CD4-positive, alpha-beta T cell treated with Interleukin-4 for 1 hour (primary cell): ENCODE measurements around the gene TMEM179.
A peak's percentile ranks its signal among the peaks of the same experiment; 100 is the strongest.
"Not testable (repeated sequence)": the region's sequence is repeated elsewhere in the genome, so short reads cannot be mapped to it uniquely, and the experiment has no call there.

Experiments used
- DNase-seq, 2 donors: peaks; one replicate each; pipeline ENCODE4 v3.0.0-alpha.2; 2020 to 2022

The TMEM179 gene

GRCh38 chr14:104604458-104605449, at the start of gene TMEM179:
Gene TMEM179, minus strand, starts transcription at chr14:104604772. Its CDS starts 31 bp downstream, at chr14:104604741.
- no peak for DNase-seq

DNA sequence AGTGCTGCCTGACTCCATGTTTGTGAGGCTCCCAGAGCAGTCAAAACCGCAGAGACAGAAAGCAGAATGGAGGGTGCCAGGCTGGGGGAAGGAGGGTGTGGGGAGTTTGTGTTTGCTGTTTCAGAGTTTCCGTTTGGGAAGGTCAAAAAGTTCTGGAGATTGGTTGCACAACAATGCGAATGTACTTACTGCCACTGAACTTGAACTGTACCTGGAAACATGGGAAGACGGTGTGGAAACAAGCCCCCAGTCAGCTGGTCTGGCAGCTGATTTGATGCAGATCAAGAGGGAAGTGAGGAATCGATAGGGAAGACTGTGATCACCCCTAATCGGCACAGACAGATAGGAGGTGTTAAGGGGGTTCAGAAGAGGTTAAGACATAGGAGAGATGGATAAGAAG, 49.5 kb upstream of the TMEM179 start:
- DNase-seq: no peak

GRCh38 chr14:104653130-104653920, 48.8 kb upstream of the TMEM179 start:
- not testable (repeated sequence) for DNase-seq

- no peak for DNase-seq
Observed at GRCh38 chr14:104652386-104652785, 47.8 kb upstream of the TMEM179 start.

- DNase-seq: no peak
Observed at GRCh38 chr14:104651876-104652260, 47.3 kb upstream of the TMEM179 start.

- DNase-seq: no peak
Observed at GRCh38 chr14:104650981-104651875, 46.7 kb upstream of the TMEM179 start.

GRCh38 chr14:104650057-104650980, 45.7 kb upstream of the TMEM179 start:
- DNase-seq: peak; percentile 60 to 69

- DNase-seq: no peak
Observed at GRCh38 chr14:104647467-104648043, 43.0 kb upstream of the TMEM179 start.

DNA sequence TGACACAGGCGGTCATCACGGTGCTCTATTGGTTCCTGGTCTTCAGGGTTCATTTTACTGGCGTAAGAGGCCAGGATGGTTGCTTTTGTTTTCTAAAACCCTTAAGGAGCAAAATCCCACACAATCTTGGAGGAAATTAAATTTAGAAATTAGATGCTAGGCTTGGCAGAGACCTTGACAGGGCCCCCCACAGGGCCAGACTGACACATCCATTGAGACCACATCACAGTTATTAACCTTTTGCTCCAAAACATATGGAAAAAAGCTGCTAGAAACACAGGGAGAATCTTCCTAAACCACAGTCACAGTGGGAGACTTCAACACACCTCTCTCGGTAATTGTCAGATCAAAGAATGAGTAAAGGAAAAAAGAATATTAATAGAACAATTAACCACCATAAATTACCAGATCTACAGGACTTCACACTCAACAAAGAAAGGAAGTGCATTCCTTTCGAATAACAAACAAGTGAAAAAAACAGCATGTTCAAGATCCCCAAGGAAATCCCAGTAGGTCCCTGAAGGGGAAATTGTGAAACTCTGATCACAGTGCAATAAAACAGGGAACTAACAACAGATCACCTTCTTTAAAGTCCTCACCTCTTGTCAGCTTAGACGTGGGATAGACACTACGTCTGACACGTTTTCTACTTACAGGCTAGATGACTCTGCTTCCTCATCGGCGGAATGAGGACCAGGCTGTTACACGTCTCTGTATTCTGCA, 40.2 kb upstream of the TMEM179 start:
- DNase-seq: no peak

- DNase-seq: no peak
Observed at GRCh38 chr14:104644091-104644635, 39.6 kb upstream of the TMEM179 start.

- DNase-seq: no peak
Observed at GRCh38 chr14:104643306-104643705, 38.7 kb upstream of the TMEM179 start.

DNA sequence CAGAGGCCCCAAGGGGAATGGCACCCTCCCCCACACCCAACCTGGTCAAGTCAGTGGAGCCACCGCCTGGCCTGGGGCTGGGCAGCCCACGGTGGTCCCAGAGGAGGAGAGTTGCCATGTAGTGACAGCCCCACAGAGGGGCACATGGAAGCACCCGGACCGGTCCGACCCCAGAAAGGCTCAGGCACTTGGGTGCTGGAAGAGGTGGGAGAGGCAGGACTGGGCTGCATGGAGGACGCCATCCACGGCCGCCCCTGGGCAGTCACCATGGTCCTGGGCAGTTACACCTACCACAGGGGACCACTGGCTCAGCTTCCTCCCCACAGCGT, 37.9 kb upstream of the TMEM179 start:
- no peak for DNase-seq

DNA sequence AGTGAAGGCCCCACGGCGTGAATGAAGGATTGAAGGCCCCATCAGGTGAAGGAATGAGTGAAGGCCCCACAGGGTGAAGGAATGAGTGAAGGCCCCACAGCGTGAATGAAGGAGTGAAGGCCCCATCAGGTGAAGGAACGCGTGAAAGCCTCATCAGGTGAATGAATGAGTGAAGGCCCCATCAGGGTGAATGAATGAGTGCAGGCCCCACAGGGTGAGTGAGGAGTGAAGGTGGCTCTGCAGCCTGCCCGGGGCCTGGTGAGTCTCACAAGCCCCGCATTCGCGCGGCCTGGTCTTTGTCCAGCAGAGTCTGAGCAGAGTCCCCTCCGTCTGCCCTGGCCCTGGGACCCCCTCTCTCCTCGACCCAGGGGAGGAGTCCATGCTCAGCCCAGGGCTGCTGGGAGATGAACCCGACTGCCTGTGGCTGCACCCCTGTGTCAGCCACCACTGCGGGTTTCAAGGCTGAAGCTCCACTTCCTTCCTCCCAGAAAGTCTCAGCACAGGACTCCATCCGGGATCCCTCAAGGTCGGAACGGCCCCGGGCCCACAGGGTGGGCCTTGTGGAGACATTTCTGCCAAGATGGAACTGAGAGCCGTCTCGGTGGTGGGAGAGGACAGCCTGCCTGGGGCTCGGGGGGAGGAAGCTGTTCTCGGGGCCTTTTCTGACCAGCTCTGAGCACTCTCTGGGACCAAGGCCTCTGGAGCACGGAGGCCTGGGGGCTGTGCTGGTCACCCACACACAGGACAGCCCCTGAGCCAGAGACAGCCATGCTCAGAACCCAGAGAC, 37.4 kb upstream of the TMEM179 start:
- no peak for DNase-seq

DNA sequence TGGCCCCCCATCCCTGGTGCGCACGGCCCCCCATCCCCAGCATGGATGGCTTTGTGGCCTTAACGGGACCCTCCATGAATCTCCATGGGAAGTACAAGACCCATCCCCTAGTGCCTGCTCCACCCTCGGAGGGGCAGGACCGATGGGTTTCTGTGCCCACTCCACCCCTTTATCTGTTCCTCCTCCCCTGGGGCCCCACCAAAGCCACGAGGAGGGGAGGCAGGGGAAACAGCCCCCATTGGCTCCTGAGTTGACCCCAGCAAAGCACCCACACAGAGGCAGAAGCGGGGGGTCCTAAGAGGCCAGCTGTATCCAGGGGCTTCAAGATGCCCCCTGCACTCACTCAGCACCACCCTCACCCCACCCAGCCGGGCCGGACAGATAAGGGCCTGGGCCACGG, 36.1 kb upstream of the TMEM179 start:
- no peak for DNase-seq

- DNase-seq: peak; percentile 38 to 50
Observed at GRCh38 chr14:104639885-104640548, 35.4 kb upstream of the TMEM179 start.

GRCh38 chr14:104639471-104639870, 34.9 kb upstream of the TMEM179 start:
- no peak for DNase-seq

- no peak for DNase-seq
Observed at GRCh38 chr14:104638927-104639450, 34.4 kb upstream of the TMEM179 start.

DNA sequence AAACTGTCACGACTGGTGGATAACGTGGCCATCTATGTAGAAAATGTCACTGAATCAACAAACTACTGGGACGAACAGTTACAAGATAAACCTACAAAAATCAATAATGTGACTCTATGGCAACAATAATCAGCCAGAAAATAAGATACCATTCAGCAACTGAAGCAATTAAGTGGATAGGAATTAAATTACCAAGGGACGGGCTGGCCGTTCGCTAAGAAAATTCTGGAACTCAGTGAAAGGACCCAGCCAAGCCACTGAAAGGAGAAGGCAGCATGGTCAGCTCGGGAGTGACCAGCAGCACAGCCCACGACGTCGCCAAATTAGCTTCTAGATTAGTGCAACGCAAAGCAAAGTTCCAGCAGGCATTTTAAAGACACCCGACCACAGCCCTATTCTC, 33.6 kb upstream of the TMEM179 start:
- DNase-seq: no peak
